Stomach smooth muscle (tissue), 2 donors: ENCODE measurements around the gene ACOT7.

Experiments
- H3K27ac ChIP-seq: one replicate; pipeline ENCODE4 v1.7.0; 2013; ENCODE audit warnings: mild to moderate bottlenecking, low read length, inconsistent platforms
- H3K27me3 ChIP-seq, 2 donors: one replicate each; pipeline ENCODE4 v1.7.0; 2013; ENCODE audit warnings: low read length in 2 of 2; ENCODE audit not compliant: insufficient read depth in 2 of 2, control insufficient read depth in 1 of 2
- H3K36me3 ChIP-seq, 2 donors: one replicate each; pipeline ENCODE4 v1.7.0; 2013; ENCODE audit warnings: low read length in 2 of 2; ENCODE audit not compliant: control insufficient read depth in 2 of 2, insufficient read depth in 2 of 2
- H3K4me1 ChIP-seq: one replicate; pipeline ENCODE4 v1.7.0; 2013; ENCODE audit warnings: low read length; ENCODE audit not compliant: control insufficient read depth, insufficient read depth
- H3K4me3 ChIP-seq, 2 donors: one replicate each; pipeline ENCODE4 v1.7.0; 2013; ENCODE audit warnings: low read length in 2 of 2
- H3K9ac ChIP-seq, 2 donors: one replicate each; pipeline ENCODE4 v1.7.0; 2013; ENCODE audit warnings: low read length in 2 of 2, mild to moderate bottlenecking in 1 of 2
- H3K9me3 ChIP-seq, 2 donors: one replicate each; pipeline ENCODE4 v1.7.0; 2013; ENCODE audit warnings: low read length in 2 of 2; ENCODE audit not compliant: control insufficient read depth in 2 of 2
- donor health status: healthy.
- donor health status: Pancreatic carcinoma.

Gene ACOT7

DNA sequence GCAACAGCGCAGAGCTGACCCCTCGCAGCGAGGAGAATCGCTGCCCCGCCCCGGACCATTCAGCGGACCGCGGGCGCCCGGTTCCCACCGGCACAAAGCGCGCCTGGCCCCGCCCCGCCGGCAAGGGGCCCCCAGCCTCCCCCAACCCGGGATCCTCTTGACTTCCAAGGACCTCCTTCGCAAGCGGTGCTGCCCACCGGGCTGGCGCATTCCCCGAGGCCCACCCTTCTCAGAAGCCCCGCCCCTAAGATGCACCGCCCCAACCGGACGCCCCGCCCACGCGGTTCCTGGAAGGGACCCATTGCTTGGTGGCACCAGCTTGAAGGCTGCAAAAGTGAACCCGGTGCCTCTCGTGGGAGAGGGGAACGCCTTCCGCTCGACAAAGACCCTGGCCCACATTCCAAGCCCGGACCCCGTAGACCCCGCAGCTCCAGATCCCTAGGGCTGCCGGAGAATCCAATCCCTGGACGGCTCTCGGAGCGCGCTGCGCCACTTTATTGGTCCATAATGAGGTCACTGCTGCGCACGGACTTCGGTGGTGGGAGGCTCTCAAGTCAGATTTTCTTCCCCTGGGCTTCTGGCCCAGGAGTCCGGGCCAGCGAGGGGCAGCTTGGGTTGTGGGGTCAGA lies 147.6 kb downstream of the ACOT7 start:
- peaks cover 28% of the 10 kb centered on the region for H3K4me1 ChIP-seq
- H3K36me3 ChIP-seq = no peaks in the 10 kb centered on the region
- H3K4me3 ChIP-seq = no peak overlapping the region
- H3K27me3 ChIP-seq = peaks cover 64 to 83% of the 10 kb centered on the region in 2 donors
- no peak overlapping the region for H3K9ac ChIP-seq
- H3K27ac ChIP-seq = no peak overlapping the region
- H3K9me3 ChIP-seq = no peaks in the 10 kb centered on the region

DNA sequence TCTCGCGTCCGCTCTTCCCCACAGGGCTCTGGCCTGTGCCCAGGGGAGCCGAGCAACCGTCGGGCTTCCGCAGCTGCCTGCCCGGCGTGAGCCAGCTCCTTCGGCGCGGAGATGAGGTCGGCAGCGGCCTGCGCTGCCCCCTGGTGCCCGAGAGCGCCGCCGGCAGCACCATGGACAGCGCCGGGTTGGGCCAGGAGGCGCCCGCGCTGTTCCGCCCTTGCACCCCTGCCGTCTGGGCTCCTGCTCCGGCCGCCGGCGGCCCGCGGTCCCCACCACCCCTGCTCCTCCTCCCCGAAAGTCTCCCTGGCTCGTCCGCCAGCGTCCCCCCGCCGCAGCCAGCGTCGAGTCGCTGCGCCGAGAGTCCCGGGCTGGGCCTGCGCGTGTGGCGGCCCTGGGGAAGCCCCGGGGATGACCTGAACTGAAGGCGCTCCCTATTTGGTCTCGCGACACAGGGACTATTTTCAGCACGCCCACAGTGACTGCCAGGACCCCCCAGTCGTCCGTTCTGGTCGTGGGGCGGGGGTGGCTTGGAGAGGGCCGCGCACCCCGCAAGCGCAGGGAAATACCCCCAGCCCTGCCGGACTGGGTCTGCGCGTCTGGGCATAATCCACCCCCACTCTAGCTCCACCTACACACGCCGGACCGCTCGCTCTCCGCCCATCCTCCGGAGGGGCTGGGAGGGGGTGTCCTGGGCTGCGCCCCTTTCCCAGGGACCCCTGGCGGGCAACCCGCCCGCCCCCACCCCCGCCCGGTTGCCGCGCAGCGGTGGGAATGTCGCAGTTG lies 148.3 kb downstream of the ACOT7 start:
- no peak overlapping the region for H3K9ac ChIP-seq
- peaks cover 28% of the 10 kb centered on the region for H3K4me1 ChIP-seq
- no peak overlapping the region for H3K27ac ChIP-seq
- H3K27me3 ChIP-seq = peaks cover 64 to 84% of the 10 kb centered on the region in 2 donors
- no peaks in the 10 kb centered on the region for H3K36me3 ChIP-seq
- no peaks in the 10 kb centered on the region for H3K9me3 ChIP-seq
- H3K4me3 ChIP-seq = no peak overlapping the region

DNA sequence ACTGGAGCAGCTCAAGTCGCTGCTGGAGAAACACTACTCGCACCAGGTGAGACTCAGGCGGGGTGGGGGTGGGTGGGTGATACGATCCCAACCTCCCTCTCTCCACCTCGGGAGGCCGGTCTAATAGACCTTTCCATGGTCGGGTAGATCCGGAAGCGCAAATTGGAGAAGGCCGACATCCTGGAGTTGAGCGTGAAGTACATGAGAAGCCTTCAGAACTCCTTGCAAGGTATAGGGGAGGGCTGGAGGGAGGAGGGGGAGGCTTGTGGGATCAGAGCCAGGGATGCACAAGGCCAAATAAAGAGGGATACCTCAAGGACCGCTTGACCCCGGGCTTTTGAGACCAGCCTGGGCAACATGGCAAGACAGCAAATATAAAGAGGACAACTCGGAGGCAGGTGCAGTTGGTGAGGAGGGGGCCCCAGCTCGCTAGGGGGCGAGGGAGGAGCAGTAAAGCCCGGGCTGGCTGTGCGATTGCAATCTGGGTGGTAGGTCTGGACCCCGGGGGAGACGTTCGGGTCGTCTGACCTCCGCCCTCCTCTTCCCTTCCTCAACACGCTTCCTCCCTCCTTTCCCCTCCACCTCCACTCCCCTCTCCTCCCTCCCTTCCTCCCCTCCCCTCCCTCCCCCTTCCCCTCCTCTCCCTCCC lies 149.0 kb downstream of the ACOT7 start:
- H3K4me3 ChIP-seq = no peak overlapping the region
- peaks cover 28% of the 10 kb centered on the region for H3K4me1 ChIP-seq
- no peaks in the 10 kb centered on the region for H3K36me3 ChIP-seq
- no peaks in the 10 kb centered on the region for H3K9me3 ChIP-seq
- peaks cover 63 to 84% of the 10 kb centered on the region in 2 donors for H3K27me3 ChIP-seq
- no peak overlapping the region for H3K9ac ChIP-seq
- H3K27ac ChIP-seq = no peak overlapping the region

DNA sequence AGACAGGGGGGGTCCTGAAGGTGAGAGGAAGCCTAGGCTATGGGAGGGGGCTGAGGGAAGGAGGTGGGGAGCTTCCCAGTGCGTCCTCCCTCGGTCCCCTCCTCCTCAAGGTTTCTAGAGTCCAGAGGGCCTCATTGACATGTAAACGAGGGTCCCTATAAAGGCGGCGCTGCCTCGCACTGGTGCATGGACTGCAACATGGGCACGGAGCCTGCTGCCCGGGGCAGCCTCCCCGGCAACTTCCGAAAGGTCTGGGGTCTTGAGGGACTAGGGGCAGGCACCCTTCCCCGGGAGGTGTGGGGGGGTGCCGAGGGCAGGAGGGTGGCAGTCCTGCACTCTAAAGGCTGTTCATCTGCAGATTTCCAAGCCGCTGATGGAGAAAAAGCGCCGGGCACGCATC lies 149.6 kb downstream of the ACOT7 start, which contains the start of gene HES3:
Gene HES3 (plus strand): TSS at position 187 of the 400 bp plus-strand sequence. CDS start 187 bp downstream, at position 374.
- Histone ChIP-seq H3K9me3 (no peaks in the 10 kb centered on the region), H3K27me3 (peaks cover 68 to 81% of the 10 kb centered on the region in 2 donors), H3K4me3 (no peak within 1 kb of the TSS), H3K27ac (no peak within 1 kb of the TSS), H3K4me1 (peaks cover 27% of the 10 kb centered on the region), H3K36me3 (no peaks in the 10 kb centered on the region), H3K9ac (no peak within 1 kb of the TSS)

DNA sequence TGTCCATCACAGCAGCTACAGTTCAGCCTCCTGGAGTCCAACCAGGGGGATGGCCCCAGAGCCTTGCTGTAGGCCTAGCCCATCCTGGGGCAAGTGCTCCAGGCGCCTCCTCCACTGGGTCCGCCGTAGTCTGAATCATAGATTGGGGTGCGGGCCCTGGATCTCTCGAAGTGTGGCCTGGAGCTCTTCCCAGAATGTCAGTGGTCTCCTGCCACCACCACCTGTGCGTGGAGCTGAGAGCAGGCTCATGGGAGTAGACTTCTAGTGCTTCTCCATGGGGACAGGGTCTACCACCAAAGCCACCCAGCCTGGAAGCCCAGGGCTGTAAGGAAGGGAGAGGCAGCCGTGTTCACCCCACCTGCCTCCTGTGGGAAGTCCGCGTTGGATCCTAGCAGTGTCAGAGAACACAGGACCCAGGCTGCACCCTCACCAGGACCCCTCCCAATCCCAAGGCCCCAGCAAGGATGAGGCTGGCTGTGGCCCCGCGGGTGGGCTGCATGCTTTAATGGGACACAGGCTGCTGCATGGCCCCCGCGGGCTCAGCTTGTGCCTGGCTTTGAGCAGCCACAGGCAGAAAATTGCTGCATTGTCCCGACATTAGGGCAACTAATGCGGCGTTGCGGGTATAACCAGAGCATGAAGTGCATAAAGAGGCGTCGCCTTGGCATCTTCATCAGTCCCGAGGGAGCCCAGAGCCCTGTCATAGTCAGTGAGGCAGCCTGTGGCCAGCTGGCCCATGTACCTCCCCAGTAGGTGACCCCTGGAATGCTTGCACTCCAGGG lies 150.3 kb downstream of the ACOT7 start:
- H3K4me3 ChIP-seq = no peak overlapping the region
- H3K9ac ChIP-seq = no peak overlapping the region
- peaks cover 24% of the 10 kb centered on the region for H3K4me1 ChIP-seq
- no peaks in the 10 kb centered on the region for H3K9me3 ChIP-seq
- no peaks in the 10 kb centered on the region for H3K36me3 ChIP-seq
- H3K27me3 ChIP-seq = peaks cover 67 to 73% of the 10 kb centered on the region in 2 donors
- no peak overlapping the region for H3K27ac ChIP-seq

DNA sequence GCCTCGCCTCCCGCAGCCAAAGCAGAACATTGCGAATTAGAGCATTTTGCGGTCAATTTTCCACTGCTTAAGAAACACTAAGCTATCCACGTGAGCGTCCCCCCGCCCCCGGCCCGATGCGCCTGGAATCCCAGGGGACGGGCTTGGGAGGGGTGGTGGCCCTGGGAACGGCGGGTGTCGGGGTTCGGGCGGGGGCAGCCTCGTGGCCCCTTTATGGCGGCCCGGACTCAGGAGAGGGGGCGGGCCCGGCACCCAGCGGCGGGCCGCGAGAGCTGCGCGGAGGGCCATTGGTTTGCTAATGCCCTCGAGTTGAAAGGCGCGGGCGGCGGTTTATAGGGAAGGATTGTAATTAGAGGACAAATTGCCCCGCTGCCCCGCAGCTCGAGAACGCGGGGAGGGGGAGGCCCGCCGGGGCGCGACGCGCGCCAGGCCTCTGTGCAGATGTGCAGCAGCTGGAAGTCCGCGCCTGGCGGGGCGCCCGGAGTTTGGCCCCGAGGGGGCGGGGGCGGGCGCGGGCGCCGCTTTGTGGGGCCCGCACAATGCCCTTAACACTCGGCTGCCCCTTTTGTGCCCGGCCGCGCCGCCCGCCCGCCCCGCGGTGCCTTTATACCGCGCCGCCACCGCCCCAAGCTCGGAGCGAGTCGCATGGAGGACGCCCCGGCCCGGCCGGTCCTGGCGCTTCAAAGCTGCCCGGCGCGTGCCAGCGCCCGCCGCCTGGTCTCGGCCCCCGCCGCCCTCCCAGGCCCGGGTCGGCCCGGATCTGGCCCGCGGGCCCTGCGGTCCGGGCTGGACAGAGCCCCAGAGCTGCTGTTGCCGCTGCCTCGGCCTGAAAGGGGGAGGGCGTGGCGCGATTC lies 151.5 kb downstream of the ACOT7 start:
- Histone ChIP-seq H3K4me3 (no peak overlapping the region), H3K9me3 (no peaks in the 10 kb centered on the region), H3K27ac (no peak overlapping the region), H3K9ac (no peak overlapping the region), H3K36me3 (no peaks in the 10 kb centered on the region), H3K27me3 (peaks cover 58 to 62% of the 10 kb centered on the region in 2 donors), H3K4me1 (peaks cover 24% of the 10 kb centered on the region)

DNA sequence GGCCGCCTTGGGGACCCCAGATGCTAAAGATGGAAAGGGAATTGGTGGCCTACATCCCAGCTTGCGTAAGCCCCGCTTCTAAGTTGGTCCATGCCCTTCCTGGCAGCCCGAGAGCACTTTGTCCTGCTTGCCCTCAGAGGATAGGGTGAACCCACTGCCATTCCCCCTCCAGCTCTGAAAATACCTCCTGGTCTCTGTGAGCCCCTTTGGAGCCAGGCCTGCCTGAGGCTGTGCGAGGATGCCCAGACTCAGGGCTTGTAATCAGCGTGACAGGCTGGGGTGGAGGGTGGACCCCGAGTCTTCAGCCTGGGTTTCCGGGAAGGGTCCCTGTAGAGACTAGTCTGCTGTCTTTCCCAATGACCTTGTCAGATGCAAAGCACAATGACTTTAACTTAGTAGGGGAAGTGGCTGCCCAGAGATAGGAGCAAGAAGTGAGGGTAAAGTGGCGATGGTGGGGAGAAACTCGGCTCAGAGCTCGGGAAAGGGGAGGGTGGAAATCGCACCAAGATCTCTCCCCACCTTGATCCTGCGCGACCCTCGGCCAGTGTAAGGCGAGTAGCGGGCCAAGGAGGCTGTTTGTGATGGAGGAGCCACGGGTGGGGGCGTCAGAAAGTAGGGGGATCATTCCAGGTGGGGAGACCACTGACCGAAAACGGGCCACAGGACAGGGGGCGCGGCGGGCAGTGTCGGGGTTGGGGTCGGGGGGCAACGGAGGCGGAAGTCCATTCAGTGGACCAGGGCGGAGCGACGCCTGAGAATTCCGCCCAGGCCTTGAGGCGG lies 152.3 kb downstream of the ACOT7 start:
- Histone ChIP-seq H3K27me3 (peaks cover 50 to 56% of the 10 kb centered on the region in 2 donors), H3K36me3 (no peaks in the 10 kb centered on the region), H3K4me3 (no peak overlapping the region), H3K9me3 (no peaks in the 10 kb centered on the region), H3K27ac (no peak overlapping the region), H3K9ac (no peak overlapping the region), H3K4me1 (peaks cover 21% of the 10 kb centered on the region)

DNA sequence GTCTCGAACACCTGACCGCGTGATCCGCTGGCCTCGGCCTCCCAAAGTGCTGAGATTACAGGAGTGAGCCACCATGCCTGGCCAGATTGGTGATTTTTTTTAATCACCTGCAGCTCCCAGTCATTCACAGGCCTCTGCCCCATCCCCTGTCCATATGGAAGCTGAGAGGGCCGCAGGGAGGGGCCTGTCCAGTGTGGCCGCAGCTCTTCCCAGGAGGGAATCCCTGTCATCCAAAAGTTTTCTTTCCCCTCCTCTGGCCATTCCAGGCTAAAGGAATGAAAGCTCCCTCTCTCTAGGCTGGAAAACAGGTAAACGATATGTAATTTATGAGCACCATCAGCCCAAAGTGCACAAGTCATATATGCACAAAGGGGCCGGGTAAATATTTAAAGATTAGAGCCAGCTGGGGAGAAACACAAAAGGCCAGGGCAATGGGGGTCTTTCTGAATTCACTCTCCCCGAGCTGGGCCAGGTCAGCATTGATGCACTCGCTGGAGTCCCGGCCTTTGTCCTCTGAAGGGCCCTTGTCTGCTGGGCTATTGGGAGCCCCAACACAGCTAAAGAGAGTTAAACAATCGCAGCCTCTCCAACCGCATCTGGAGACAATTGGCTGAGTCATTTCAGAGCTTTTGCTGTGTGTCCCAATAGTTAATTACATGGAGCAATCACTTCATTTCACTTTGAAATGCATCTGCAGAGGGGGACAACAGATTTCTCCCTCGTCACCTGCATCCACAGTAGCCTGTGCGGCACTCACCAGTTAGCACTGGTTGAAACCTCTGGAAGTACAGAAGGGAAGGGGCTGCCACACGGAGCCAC lies 153.4 kb downstream of the ACOT7 start:
- Histone ChIP-seq H3K4me1 (peaks cover 14% of the 10 kb centered on the region), H3K9me3 (no peaks in the 10 kb centered on the region), H3K27ac (no peak overlapping the region), H3K9ac (no peak overlapping the region), H3K36me3 (no peaks in the 10 kb centered on the region), H3K4me3 (no peak overlapping the region), H3K27me3 (peaks cover 43 to 46% of the 10 kb centered on the region in 2 donors)
